GM23338 (cell line): ENCODE data around the gene SLC7A4. TPM values are rescaled to one million over a fixed set of nuclear protein-coding genes. Genes with fewer than 3 reads are reported as not detected.

ENCODE experiments used
- ATAC-seq: fragments of 200-7000 bp; cut with Tn5 transposase; 3 replicates; pipeline ENCODE4 v1.9.1; 2020
- DNase-seq: peaks from one replicate; pipeline ENCODE4 v3.0.0-alpha.2; 2015; ENCODE audit warnings: low spot score
- H2AFZ ChIP-seq: fragments of 200-600 bp; sonication (generic); 2 replicates; pipeline ENCODE4 v1.8.0; 2016; ENCODE audit warnings: antibody characterized with exemption, mild to moderate bottlenecking, moderate library complexity
- H3F3A ChIP-seq: fragments of 200-600 bp; sonication (generic); replicated peaks from 2 replicates; pipeline ENCODE4 v1.8.0; 2017; ENCODE audit warnings: antibody characterized with exemption, mixed run types, low read depth
- H3K27ac ChIP-seq: fragments of 200-600 bp; sonication (generic); 2 replicates; pipeline ENCODE4 v1.6.1; 2016; ENCODE audit warnings: low read depth
- H3K27me3 ChIP-seq: fragments of 200-600 bp; sonication (generic); 2 replicates; pipeline ENCODE4 v1.8.0; 2016; ENCODE audit warnings: mild to moderate bottlenecking, mixed run types, moderate library complexity; ENCODE audit not compliant: insufficient read depth
- H3K36me3 ChIP-seq: fragments of 200-600 bp; sonication (generic); 2 replicates; pipeline ENCODE4 v1.8.0; 2016; ENCODE audit warnings: mild to moderate bottlenecking; ENCODE audit not compliant: insufficient read depth
- H3K4me1 ChIP-seq: fragments of 200-600 bp; sonication (generic); 2 replicates; pipeline ENCODE4 v1.8.0; 2016; ENCODE audit warnings: mild to moderate bottlenecking, moderate library complexity; ENCODE audit not compliant: insufficient read depth
- H3K4me2 ChIP-seq: fragments of 200-600 bp; sonication (generic); 2 replicates; pipeline ENCODE4 v1.7.1; 2017; ENCODE audit warnings: mixed run types
- H3K4me3 ChIP-seq: fragments of 200-600 bp; sonication (generic); 2 replicates; pipeline ENCODE4 v1.6.1; 2016; ENCODE audit warnings: mixed run types
- H3K79me2 ChIP-seq: fragments of 200-600 bp; sonication (generic); replicated peaks from 2 replicates; pipeline ENCODE4 v1.8.0; 2017; ENCODE audit warnings: mild to moderate bottlenecking; ENCODE audit not compliant: insufficient read depth
- H3K9me2 ChIP-seq: fragments of 200-600 bp; sonication (generic); 2 replicates; pipeline ENCODE4 v1.8.0; 2017; ENCODE audit not compliant: insufficient read depth
- H4K20me1 ChIP-seq: fragments of 200-600 bp; sonication (generic); replicated peaks from 2 replicates; pipeline ENCODE4 v1.8.0; 2017; ENCODE audit warnings: mild to moderate bottlenecking; ENCODE audit not compliant: insufficient read depth
- H3K27ac Mint-ChIP-seq: 2 replicates; pipeline ENCODE4 v1.8.0; 2020; ENCODE audit warnings: inconsistent platforms, mild to moderate bottlenecking, moderate library complexity, mixed read lengths
- H3K27me3 Mint-ChIP-seq: 3 replicates; pipeline ENCODE4 v1.8.0; 2022; ENCODE audit warnings: low read depth, mild to moderate bottlenecking, moderate library complexity, mixed read lengths, inconsistent platforms; ENCODE audit not compliant: insufficient read depth, poor library complexity
- H3K36me3 Mint-ChIP-seq: 3 replicates; pipeline ENCODE4 v1.8.0; 2021; ENCODE audit warnings: low read depth, mild to moderate bottlenecking, inconsistent platforms, moderate library complexity, mixed read lengths
- H3K4me1 Mint-ChIP-seq: 3 replicates; pipeline ENCODE4 v1.8.0; 2020; ENCODE audit warnings: mild to moderate bottlenecking, inconsistent platforms, mixed read lengths
- H3K4me3 Mint-ChIP-seq: 3 replicates; pipeline ENCODE4 v1.8.0; 2021; ENCODE audit warnings: moderate library complexity, mild to moderate bottlenecking, inconsistent platforms, mixed read lengths
- H3K9me3 Mint-ChIP-seq: 3 replicates; pipeline ENCODE4 v1.8.0; 2020; ENCODE audit warnings: moderate library complexity, mild to moderate bottlenecking, inconsistent platforms, mixed read lengths
- CREB1 ChIP-seq: fragments of 250-450 bp; sonication (Bioruptor Pico); IDR thresholded peaks from 2 replicates; pipeline ENCODE4 v1.5.0; 2020; ENCODE audit warnings: low read depth, mild to moderate bottlenecking, moderate library complexity
- ETS1 ChIP-seq: IDR thresholded peaks from 2 replicates; pipeline ENCODE4 v1.6.1; 2016; ENCODE audit warnings: antibody characterized with exemption
- EZH2phosphoT487 ChIP-seq: fragments of 200-600 bp; sonication (generic); IDR thresholded peaks from one replicate; pipeline ENCODE4 v1.8.1; 2018; ENCODE audit warnings: antibody characterized with exemption; ENCODE audit not compliant: unreplicated experiment
- JUNB ChIP-seq: IDR thresholded peaks from one replicate; pipeline ENCODE4 v1.6.1; 2016; ENCODE audit warnings: antibody characterized with exemption; ENCODE audit not compliant: unreplicated experiment
- POLR2AphosphoS5 ChIP-seq: IDR thresholded peaks from 2 replicates; pipeline ENCODE4 v1.6.1; 2016; ENCODE audit warnings: antibody characterized with exemption, low read depth
- REST ChIP-seq: IDR thresholded peaks from one replicate; pipeline ENCODE4 v1.6.1; 2018; ENCODE audit warnings: antibody characterized with exemption; ENCODE audit not compliant: unreplicated experiment
- STAT1 ChIP-seq: IDR thresholded peaks from one replicate; pipeline ENCODE4 v1.6.1; 2016; ENCODE audit warnings: antibody characterized with exemption; ENCODE audit not compliant: unreplicated experiment
- ZNF331 ChIP-seq: fragments of 250-450 bp; sonication (Bioruptor Pico); IDR thresholded peaks from 2 replicates; pipeline ENCODE4 v1.5.0; 2020; ENCODE audit warnings: low read depth, mild to moderate bottlenecking, moderate library complexity
- polyA plus RNA-seq: library from polyadenylated mRNA; unstranded; fragments of >200 nt; fragmentation: Nextera tagmentation; extraction: Ambion mirVana; gene quantifications from 2 replicates; pipeline ENCODE4 v1.2.1, GENCODE V29; 2016
- total RNA-seq: library from RNA; depleted of rRNA; stranded (reverse); fragments of >200 nt; shearing (Covaris generic); gene quantifications from 2 replicates; pipeline ENCODE4 v1.2.3, GENCODE V29; 2014

SLC7A4 gene
- total and polyA plus RNA-seq, 2 experiments from 2014 or later, result 0.07 to 0.44 TPM

GRCh38 chr22:21014202-21014725, 18.1 kb downstream of the SLC7A4 start:
- Histone ChIP-seq H4K20me1 (no peaks in the 10 kb centered on the region), H3K4me1 (peaks cover 18% of the 10 kb centered on the region), H3K4me2 (peak overlapping the region; percentile 91), H3K27ac (no peak overlapping the region), H3F3A (no peaks in the 10 kb centered on the region), H2AFZ (peak overlapping the region; percentile 94; the same call in 1 of the 2 replicates), H3K79me2 (no peaks in the 10 kb centered on the region), H3K9me2 (no peaks in the 10 kb centered on the region), H3K4me3 (peak overlapping the region; percentile 78), H3K27me3 (no peaks in the 10 kb centered on the region), H3K36me3 (no peaks in the 10 kb centered on the region)
- no peaks in the 10 kb centered on the region for H3K36me3 Mint-ChIP-seq
- H3K4me3 Mint-ChIP-seq, result peak overlapping the region; percentile 87
- DNase-seq (peak; percentile 97), ATAC-seq (peak; percentile 85)
- H3K9me3 Mint-ChIP-seq, result no peaks in the 10 kb centered on the region; the same call in 2 of the 3 replicates
- H3K27me3 Mint-ChIP-seq, result peaks cover 25% of the 10 kb centered on the region
- TF ChIP-seq POLR2AphosphoS5 (peak; percentile 64; the same call in 1 of the 2 replicates), STAT1 (no peak), EZH2phosphoT487 (no peak), CREB1 (CRISPR knock-in tag) (peak; percentile 82), ETS1 (no peak)
- peak overlapping the region; percentile 87; the same call in 1 of the 2 replicates for H3K27ac Mint-ChIP-seq
- peaks cover 39% of the 10 kb centered on the region for H3K4me1 Mint-ChIP-seq

- Mint-ChIP-seq H3K4me3 (peak overlapping the region; percentile 87), H3K36me3 (no peaks in the 10 kb centered on the region), H3K9me3 (no peaks in the 10 kb centered on the region), H3K27ac (peak overlapping the region; percentile 87; the same call in 1 of the 2 replicates), H3K4me1 (peaks cover 43% of the 10 kb centered on the region), H3K27me3 (peaks cover 25% of the 10 kb centered on the region)
- ATAC-seq (peak; percentile 15), DNase-seq (peak; percentile 38)
- TF ChIP-seq JUNB (no peak), REST (peak; percentile 51), ZNF331 (CRISPR knock-in tag) (no peak)
- Histone ChIP-seq H4K20me1 (no peaks in the 10 kb centered on the region), H3K79me2 (no peaks in the 10 kb centered on the region), H3K4me2 (peak overlapping the region; percentile 91), H3K36me3 (no peaks in the 10 kb centered on the region), H3K4me3 (peak overlapping the region; percentile 78), H3K27me3 (no peaks in the 10 kb centered on the region), H3K27ac (no peak overlapping the region), H3K9me2 (no peaks in the 10 kb centered on the region), H2AFZ (peak overlapping the region; percentile 94; the same call in 1 of the 2 replicates), H3F3A (no peaks in the 10 kb centered on the region), H3K4me1 (peaks cover 18% of the 10 kb centered on the region)
Observed at GRCh38 chr22:21013657-21014201, 18.6 kb downstream of the SLC7A4 start.
